HG03354 (cell line): Measurements from ENCODE around the gene FBXO10.

Experiments used
- ATAC-seq: cut with Tn5 transposase; IDR thresholded peaks from one replicate; pipeline ENCODE4 v1.9.1; 2021; ENCODE audit warnings: mild to moderate bottlenecking; ENCODE audit not compliant: unreplicated experiment, poor library complexity, severe bottlenecking

FBXO10 gene

GRCh38 chr9:37593883-37594448, 17.8 kb upstream of the FBXO10 start:
- no peak for ATAC-seq

- peak; percentile 94 for ATAC-seq
Measured at GRCh38 chr9:37592108-37592951, 16.1 kb upstream of the FBXO10 start, which contains the start of gene TOMM5. Gene TOMM5, minus strand, starts transcription at chr9:37592597. Its CDS starts 65 bp downstream, at chr9:37592532.

GRCh38 chr9:37587521-37587920, 11.3 kb upstream of the FBXO10 start:
- ATAC-seq: no peak

- ATAC-seq: no peak
Measured at GRCh38 chr9:37583522-37584121, 7.4 kb upstream of the FBXO10 start.

- ATAC-seq: no peak
Measured at GRCh38 chr9:37582548-37583157, 6.5 kb upstream of the FBXO10 start.

GRCh38 chr9:37575511-37575914, 667 bp downstream of the FBXO10 start:
- ATAC-seq: peak; percentile 65

GRCh38 chr9:37575001-37575400, 1.2 kb downstream of the FBXO10 start:
- ATAC-seq: no peak

GRCh38 chr9:37574241-37574721, 1.9 kb downstream of the FBXO10 start:
- no peak for ATAC-seq

GRCh38 chr9:37571282-37571681, 4.9 kb downstream of the FBXO10 start:
- no peak for ATAC-seq

- ATAC-seq: no peak
Measured at GRCh38 chr9:37566716-37567115, 9.5 kb downstream of the FBXO10 start.

- peak; percentile 68 for ATAC-seq
Measured at GRCh38 chr9:37565661-37566618, 10.2 kb downstream of the FBXO10 start.

GRCh38 chr9:37564916-37565315, 11.3 kb downstream of the FBXO10 start:
- ATAC-seq: no peak

GRCh38 chr9:37563806-37564513, 12.2 kb downstream of the FBXO10 start:
- ATAC-seq: no peak

GRCh38 chr9:37562826-37563225, 13.4 kb downstream of the FBXO10 start:
- ATAC-seq: no peak

GRCh38 chr9:37561682-37562081, 14.5 kb downstream of the FBXO10 start:
- no peak for ATAC-seq

- no peak for ATAC-seq
Measured at GRCh38 chr9:37559855-37560592, 16.2 kb downstream of the FBXO10 start.

GRCh38 chr9:37559125-37559524, 17.1 kb downstream of the FBXO10 start:
- no peak for ATAC-seq

GRCh38 chr9:37555786-37556185, 20.4 kb downstream of the FBXO10 start:
- ATAC-seq: no peak
